H7 (cell line): ENCODE results near the gene TAX1BP1. TPM values are rescaled to one million over a fixed set of nuclear protein-coding genes. Genes with fewer than 3 reads are reported as not detected.
A peak's percentile ranks its signal among the peaks of the same experiment; 100 is the strongest.
"Not testable (repeated sequence)": the region's sequence is repeated elsewhere in the genome, so short reads cannot be mapped to it uniquely, and the experiment has no call there.

Experiments used
- DNase-seq: peaks from one replicate; pipeline ENCODE4 v3.0.0; 2012
- H3K27me3 ChIP-seq: 2 replicates; pipeline ENCODE4 v1.6.0; 2011; ENCODE audit warnings: mild to moderate bottlenecking, low read length; ENCODE audit not compliant: control insufficient read depth, insufficient read depth
- H3K36me3 ChIP-seq: replicated peaks from 2 replicates; pipeline ENCODE4 v1.5.1; 2011; ENCODE audit warnings: low read length; ENCODE audit not compliant: control insufficient read depth, insufficient read depth
- H3K4me3 ChIP-seq: 2 replicates; pipeline ENCODE4 v1.5.1; 2011; ENCODE audit warnings: low read depth, mild to moderate bottlenecking, control low read depth, low read length, moderate library complexity; ENCODE audit not compliant: insufficient read depth
- total RNA-seq: library from RNA; depleted of rRNA; stranded (reverse); fragments of >200 nt; shearing (Covaris generic); gene quantifications from 2 replicates; pipeline ENCODE4 v1.2.3, GENCODE V29; 2014

Gene TAX1BP1
- total RNA-seq, 1 experiment from 2014 or later: 62.2 TPM

DNA sequence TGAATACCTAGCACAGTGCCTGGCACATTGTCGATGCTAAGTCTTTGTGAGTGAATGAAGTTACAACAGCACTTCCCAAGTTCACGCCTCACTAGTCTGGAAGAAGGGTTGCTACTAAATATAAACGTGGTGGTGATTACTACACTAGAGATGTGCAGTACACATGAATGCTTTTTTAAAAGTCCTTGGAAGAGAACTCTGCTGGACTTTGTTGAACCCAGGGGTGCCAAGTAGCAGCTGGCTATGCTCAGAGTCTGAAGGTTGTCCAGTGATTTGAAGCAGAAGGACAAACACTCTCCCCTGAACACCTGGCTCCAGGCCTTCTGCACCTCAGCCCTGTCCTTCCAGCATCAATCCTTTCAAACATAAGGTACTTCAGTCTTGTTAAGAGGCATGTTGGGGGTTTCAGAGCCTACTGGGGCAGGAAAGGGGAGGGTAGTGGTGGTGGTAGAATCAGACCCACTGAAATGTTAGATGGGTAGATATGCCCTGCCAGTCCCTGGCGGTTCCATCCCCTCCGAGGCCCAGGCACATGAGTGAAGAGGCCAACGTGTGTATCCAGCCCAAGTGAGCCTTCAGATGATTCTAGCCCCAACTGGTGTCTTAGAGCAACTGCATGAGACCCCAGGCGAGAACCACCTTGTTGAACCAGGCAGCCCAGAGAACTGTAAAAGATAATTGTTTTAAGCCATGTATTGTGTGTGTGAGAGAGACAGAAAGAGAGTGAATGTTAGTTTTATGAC is 94.4 kb downstream of the TAX1BP1 start:
- Histone ChIP-seq H3K27me3 (no peaks in the 10 kb centered on the region), H3K4me3 (no peak overlapping the region), H3K36me3 (no peaks in the 10 kb centered on the region; the same call in none of the 2 replicates)
- no peak for DNase-seq

DNA sequence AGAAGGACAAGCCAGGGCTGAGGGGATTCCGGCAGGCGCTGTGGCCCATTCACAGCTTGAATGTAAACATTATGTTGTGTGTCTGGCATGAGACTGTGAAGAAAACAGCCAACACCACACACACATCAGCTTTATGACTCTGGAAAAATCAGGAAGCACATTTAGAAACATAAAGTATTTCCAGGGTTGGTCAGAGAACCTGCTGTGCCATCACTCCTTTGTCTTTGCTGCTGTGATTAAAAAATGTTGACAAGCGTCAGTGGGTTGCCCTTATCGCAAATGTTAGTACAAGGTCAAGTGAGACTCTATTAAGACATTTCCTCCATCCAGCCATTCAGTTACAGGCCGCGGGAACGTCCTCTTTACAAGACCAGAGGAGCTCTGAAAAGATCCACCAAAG is 95.4 kb downstream of the TAX1BP1 start:
- H3K4me3 ChIP-seq: no peak overlapping the region

DNA sequence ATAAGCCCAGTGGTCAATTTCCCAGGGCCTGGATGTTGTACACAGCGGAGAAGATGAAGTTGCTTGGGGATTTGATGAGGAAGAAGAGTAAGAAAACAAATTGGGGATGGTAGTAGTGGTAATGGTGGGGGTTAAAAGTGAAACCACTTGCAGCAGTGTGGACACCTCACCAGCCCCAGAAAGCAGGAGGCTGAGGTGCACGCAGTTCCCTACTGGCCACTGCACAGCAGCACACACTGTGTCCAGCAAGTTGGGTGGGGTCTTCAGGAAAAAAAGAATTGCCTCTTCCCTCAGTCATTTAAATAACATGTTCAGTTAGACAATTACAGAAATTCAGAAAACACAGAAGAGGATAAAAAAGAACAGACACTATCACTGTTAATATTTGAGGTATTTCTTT is 96.6 kb downstream of the TAX1BP1 start:
- no peak for DNase-seq
- Histone ChIP-seq H3K36me3 (peaks cover 2% of the 10 kb centered on the region), H3K4me3 (no peak overlapping the region), H3K27me3 (no peaks in the 10 kb centered on the region)

More for the DNA sequence above, 95.4 kb downstream of the TAX1BP1 start:
- no peak for DNase-seq
- Histone ChIP-seq H3K27me3 (no peaks in the 10 kb centered on the region), H3K36me3 (no peaks in the 10 kb centered on the region; the same call in none of the 2 replicates)

DNA sequence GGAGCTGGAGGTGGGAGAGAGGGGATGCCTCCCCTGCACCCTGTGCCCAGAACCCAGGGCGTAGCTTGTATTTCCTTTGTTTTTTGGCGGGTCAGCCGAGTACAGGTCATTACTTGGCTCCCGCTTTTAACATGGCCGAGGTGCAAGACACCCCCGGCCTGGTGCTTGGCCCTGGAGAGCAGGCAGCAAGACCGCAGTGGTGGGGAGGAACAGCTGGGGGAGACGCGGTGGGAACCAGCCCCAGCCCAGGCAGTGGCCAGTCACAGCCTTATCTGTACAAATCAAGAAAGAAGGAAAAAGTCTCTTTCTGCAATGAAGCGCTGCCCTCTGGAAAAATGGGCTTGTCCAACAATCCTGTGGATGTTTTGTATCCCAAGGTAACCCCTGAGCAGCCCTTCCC is 99.1 kb downstream of the TAX1BP1 start:
- Histone ChIP-seq H3K27me3 (no peaks in the 10 kb centered on the region), H3K4me3 (no peak overlapping the region), H3K36me3 (peaks cover 2% of the 10 kb centered on the region)
- DNase-seq: no peak

DNA sequence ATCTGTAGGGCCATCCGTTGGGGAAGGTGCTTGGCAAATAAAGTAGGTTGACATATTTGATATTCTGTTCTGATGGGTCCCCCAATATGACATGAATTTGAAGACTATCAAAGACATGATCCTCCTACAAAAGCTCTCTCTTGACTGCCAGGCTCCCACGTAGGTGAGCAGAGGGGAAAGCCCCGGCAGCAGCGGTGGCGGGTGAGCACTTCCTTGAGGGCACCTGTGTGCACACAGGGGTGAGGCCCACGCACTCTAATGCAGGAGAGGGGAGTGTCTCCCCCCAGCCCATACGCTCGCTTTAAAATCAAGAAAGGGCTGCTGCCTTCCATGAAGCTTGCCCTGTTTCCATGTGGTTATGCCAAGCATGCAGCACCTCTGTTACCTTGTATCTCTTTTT is 100.4 kb downstream of the TAX1BP1 start:
- Histone ChIP-seq H3K4me3 (no peak overlapping the region), H3K27me3 (no peaks in the 10 kb centered on the region), H3K36me3 (peaks cover 2% of the 10 kb centered on the region)
- DNase-seq: no peak

DNA sequence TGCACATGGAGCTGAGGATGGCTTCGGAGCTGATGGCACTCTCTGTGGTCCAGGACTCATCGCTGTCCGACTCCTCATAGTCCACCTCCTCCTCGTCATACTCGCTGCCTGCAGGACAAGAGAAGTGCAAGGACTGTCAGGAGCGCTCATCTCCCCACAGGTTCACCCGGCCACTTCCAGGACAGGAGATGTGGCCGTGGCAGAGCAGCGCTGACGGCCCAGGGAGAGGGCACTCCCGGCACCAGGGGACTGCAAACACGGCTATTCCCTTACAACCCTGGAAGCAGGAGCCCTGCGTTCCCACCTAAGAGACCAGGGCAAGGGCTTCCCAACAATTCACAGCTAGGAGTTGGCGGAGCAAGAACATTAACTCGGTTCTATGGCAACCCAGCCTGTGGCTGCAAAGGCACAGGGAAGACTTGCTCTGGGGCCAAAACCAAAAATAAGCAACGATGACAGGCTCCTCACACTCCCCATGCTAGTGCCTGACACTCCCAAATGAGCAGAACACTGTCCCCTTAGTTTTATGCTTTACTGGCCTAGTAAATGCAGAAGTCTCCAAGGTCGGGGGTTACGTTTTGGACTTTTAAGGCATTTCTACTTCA is 100.9 kb downstream of the TAX1BP1 start:
- H3K4me3 ChIP-seq: no peak overlapping the region
- peaks cover 2% of the 10 kb centered on the region for H3K36me3 ChIP-seq
- peak; percentile 18 for DNase-seq
- H3K27me3 ChIP-seq: no peaks in the 10 kb centered on the region

DNA sequence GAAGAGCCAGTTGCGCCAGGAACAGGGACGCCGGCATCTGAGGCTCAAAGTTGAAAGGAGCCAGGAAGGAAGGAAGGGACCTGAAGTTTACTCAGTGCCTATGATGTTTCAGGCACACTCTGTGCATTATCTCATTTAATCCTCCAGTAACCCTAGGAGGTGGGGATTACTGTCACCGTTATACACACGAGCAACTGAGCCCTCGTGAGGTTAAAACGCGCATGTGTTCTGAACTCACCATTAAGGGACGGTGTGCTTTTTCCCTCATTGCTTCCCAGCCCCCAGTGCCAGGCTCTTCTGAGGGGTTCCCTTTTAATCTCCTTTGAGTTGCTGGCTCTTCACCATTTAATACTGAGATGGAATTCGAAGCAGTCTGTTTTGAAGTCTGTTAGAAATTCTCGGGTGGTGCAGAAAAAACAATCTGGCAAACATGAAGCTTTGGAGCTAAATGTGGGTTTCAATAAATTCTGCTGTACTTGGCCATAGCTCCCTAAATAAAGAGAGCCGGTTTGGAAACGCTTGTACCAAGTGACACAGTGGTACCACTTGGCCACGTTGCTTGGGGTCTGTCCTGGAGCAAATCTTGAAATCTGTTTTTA is 102.2 kb downstream of the TAX1BP1 start:
- DNase-seq: peak; percentile 61
- no peaks in the 10 kb centered on the region for H3K27me3 ChIP-seq
- peaks cover 2% of the 10 kb centered on the region for H3K36me3 ChIP-seq
- no peak overlapping the region for H3K4me3 ChIP-seq

DNA sequence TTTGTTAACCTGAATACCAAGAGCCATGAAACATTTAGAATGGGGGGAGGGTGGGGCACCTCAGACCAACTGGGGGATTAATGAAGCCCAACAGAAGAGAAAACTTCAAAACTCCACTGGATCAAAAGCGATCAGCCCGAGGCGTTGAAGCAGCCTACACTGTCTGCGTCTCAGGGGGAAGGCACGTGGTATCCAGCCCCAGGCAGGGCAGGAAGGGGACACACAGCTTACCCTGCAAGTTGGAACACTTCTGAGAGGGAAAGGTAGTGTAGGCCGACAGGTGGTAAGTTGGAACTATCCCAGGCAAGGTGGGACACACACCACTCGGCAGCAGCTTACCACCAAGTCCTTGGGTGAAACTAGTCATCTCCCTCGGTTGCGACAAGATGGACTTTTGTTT is 102.9 kb downstream of the TAX1BP1 start:
- peaks cover 2% of the 10 kb centered on the region for H3K36me3 ChIP-seq
- no peak overlapping the region for H3K4me3 ChIP-seq
- no peaks in the 10 kb centered on the region for H3K27me3 ChIP-seq
- peak; percentile 45 for DNase-seq

DNA sequence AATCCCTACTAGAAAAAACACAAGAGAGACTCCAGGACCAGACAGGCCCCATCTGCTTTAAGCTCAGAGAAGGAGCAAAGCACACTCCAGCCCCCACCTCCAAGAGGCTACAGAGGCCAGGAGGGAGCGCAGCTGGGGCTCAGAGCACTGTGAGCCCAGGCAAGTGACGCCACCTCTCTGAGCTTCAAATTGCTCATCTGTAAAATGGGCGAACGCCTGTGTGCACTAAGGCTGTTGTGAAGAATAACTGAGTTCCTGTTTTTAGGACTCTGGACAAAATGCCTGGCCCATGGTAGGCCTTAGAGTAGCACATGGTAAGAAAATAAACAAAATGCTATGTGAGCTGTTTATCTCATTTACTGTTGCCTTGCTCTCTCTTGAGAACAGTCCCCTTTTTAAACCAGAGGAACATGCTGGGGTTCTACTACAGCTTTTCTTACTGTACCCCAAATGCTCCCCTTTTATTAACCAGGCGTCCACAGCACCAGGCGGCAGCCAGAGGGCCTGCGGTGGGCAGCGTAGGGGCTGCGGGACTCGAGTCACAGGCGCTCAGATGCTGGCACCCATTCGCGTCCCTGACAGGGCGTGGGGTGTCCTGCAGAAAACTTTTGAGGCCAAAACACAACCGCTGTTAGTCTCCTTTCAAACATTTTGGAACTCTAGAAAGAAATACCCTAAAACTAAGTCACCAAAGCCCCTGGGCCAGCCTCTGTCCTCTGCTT is 103.8 kb downstream of the TAX1BP1 start:
- Histone ChIP-seq H3K36me3 (peaks cover 2% of the 10 kb centered on the region), H3K4me3 (no peak overlapping the region), H3K27me3 (no peaks in the 10 kb centered on the region)
- DNase-seq: peak; percentile 27

DNA sequence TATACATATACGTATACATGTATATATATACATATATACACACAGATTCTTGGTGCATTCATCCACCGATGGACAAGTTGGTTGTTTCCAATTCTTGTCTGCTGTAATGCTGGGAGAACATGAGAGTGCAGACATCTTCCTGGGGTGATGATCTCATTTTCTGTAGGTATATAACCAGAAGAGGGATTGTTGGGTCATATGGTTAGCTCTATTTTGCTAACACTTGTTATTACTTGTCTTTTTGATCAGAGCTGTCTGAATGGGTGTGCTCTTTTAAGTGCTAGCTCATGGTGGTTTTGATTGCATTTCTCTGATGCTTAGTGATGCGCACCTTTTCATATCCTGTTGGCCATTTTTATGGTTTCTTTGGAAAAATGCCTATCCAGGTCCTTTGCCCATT is 106.4 kb downstream of the TAX1BP1 start:
- no peak for DNase-seq
- no peak overlapping the region for H3K4me3 ChIP-seq
- H3K27me3 ChIP-seq: no peaks in the 10 kb centered on the region
- no peaks in the 10 kb centered on the region for H3K36me3 ChIP-seq

DNA sequence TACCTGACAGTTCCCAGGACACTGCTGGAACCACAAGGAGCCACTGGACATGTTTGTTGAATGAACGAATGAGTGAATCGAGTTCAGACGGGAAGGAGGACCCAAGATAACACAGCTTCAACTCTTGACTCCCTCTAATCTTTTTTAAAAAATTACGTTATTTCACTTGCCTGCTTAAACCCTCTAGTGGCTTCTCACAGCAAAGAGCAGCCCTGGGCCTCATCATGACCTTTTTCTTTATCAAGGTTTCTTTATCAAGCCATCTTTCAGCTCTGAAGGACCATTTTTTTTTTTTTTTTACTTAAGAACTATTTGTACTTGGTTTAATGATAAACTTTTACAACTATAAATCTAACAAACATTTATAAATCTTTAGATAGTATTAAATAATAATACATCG is 110.6 kb downstream of the TAX1BP1 start:
- no peaks in the 10 kb centered on the region for H3K27me3 ChIP-seq
- no peaks in the 10 kb centered on the region for H3K36me3 ChIP-seq
- no peak overlapping the region for H3K4me3 ChIP-seq
- no peak for DNase-seq

DNA sequence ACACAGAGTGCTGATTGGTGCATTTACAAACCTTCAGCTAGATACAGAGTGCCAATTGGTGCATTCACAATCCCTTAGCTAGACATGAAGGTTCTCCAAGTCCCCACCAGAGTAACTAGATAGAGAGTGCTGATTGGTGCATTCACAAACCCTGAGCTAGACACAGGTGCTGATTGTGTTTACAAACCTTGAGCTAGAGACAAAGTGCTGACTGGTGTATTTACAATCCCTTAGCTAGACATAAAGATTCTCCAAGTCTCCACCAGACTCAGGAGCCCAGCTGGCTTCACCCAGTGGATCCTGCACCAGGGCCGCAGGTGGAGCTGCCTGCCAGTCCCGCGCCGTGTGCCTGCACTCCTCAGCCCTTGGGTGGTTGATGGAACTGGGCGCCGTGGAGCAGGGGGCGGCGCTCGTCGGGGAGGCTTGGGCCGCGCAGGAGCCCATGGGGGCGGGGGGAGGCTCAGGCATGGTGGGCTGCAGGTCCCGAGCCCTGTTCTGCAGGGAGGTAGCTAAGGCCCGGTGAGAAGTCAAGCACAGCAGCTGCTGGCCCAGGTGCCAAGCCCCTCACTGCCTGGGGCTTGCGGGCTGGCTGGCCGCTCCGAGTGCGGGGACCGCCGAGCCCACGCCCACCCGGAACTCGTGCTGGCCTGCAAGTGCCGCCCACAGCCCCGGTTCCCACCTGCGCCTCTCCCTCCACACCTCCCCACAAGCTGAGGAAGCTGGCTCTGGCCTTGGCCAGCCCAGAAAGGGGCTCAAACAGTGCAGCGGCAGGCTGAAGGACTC is 116.9 kb downstream of the TAX1BP1 start:
- not testable (repeated sequence) for DNase-seq, H3K36me3 ChIP-seq, H3K4me3 ChIP-seq, H3K27me3 ChIP-seq

DNA sequence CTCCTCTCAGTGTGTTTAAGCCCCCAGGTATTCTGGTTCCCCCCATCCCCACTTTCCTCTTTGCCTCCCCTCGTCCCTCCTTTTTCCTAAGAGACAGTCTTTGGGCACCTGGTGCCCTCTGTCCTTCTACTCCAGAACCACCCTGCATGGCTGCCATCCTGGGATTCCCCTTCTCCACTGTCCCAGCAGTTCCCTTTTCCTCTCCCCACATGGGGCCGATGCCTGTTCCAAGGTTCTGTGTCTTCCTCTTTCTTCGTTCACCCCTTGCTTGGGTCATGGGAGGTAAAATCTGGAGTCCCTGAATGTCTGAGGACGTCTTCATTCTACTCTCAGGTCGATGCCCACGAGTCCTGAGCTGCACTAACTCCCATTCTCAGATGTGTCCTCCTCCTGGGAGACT is 120.8 kb downstream of the TAX1BP1 start:
- H3K36me3 ChIP-seq: no peaks in the 10 kb centered on the region
- H3K4me3 ChIP-seq: no peak overlapping the region
- DNase-seq: no peak
- no peaks in the 10 kb centered on the region for H3K27me3 ChIP-seq

DNA sequence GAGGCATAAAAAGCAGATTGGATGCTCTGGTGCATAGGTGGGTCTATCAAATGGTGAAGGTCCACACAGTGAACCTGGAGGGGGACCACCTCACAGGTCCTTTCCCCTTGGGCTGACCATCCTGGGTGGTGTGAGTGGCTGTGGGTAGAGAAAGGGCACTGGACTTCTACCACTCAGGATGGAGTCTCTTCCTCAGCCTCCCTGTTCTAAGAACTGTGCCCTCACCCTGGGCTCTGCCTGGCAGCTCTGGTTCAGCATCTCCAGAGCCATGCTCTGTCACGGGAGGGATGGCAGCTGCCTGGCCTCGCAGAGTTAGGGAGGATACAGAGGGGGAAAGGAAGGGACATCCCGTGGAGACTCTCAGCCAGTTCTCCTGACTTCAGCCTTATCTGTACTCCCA is 121.8 kb downstream of the TAX1BP1 start:
- Histone ChIP-seq H3K4me3 (no peak overlapping the region), H3K27me3 (no peaks in the 10 kb centered on the region), H3K36me3 (no peaks in the 10 kb centered on the region)
- no peak for DNase-seq
